Fibroblast of the conjunctiva (primary cell): Measurements from ENCODE around the gene CTDNEP1.

ENCODE experiments used
- DNase-seq: peaks from one replicate; pipeline ENCODE4 v3.0.0-alpha.2; 2010; ENCODE audit warnings: low read depth

CTDNEP1 gene

GRCh38 chr17:7228920-7229319 lies 22.6 kb downstream of the CTDNEP1 start:
- no peak for DNase-seq

- DNase-seq = no peak
Observed at GRCh38 chr17:7226721-7227710, 24.5 kb downstream of the CTDNEP1 start.

- no peak for DNase-seq
Observed at GRCh38 chr17:7225711-7226331, 25.7 kb downstream of the CTDNEP1 start.

- no peak for DNase-seq
Observed at GRCh38 chr17:7224661-7225111, 26.8 kb downstream of the CTDNEP1 start.

GRCh38 chr17:7224110-7224509 lies 27.4 kb downstream of the CTDNEP1 start:
- DNase-seq = no peak

- no peak for DNase-seq
Observed at GRCh38 chr17:7223375-7223774, 28.2 kb downstream of the CTDNEP1 start.

- no peak for DNase-seq
Observed at GRCh38 chr17:7222972-7223292, 28.6 kb downstream of the CTDNEP1 start.

- DNase-seq = no peak
Observed at GRCh38 chr17:7222093-7222971, 29.2 kb downstream of the CTDNEP1 start.

- no peak for DNase-seq
Observed at GRCh38 chr17:7221278-7222092, 30.0 kb downstream of the CTDNEP1 start.

- peak; percentile 46 for DNase-seq
Observed at GRCh38 chr17:7220593-7221277, 30.8 kb downstream of the CTDNEP1 start.

GRCh38 chr17:7219812-7220592 lies 31.5 kb downstream of the CTDNEP1 start, which contains the start of the genes ACADVL and DLG4:
Gene ACADVL, plus strand, starts transcription at chr17:7219938. Its CDS starts 47 bp downstream, at chr17:7219985.
Gene DLG4, minus strand, starts transcription at chr17:7219836.
- peak; percentile 85 for DNase-seq

- no peak for DNase-seq
Observed at GRCh38 chr17:7219229-7219811, 32.2 kb downstream of the CTDNEP1 start.

- DNase-seq = no peak
Observed at GRCh38 chr17:7218758-7219157, 32.8 kb downstream of the CTDNEP1 start.

- DNase-seq = no peak
Observed at GRCh38 chr17:7218166-7218565, 33.4 kb downstream of the CTDNEP1 start.

GRCh38 chr17:7217113-7217987 lies 34.2 kb downstream of the CTDNEP1 start:
- DNase-seq = peak; percentile 72

GRCh38 chr17:7216242-7217112 lies 35.1 kb downstream of the CTDNEP1 start:
- DNase-seq = no peak

- DNase-seq = no peak
Observed at GRCh38 chr17:7215652-7216180, 35.8 kb downstream of the CTDNEP1 start.
